Measurements from ENCODE around the gene ETFA.

The ETFA gene

DNA sequence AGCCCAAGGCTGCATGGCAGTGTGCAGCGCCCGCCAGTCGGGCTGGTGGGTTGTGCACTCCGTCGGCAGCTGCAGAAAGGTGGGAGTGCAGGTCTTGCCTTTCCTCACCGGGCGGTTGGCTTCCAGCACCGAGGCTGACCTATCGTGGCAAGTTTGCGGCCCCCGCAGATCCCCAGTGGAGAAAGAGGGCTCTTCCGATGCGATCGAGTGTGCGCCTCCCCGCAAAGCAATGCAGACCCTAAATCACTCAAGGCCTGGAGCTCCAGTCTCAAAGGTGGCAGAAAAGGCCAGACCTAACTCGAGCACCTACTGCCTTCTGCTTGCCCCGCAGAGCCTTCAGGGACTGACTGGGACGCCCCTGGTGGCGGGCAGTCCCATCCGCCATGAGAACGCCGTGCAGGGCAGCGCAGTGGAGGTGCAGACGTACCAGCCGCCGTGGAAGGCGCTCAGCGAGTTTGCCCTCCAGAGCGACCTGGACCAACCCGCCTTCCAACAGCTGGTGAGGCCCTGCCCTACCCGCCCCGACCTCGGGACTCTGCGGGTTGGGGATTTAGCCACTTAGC lies 29.6 kb upstream of the ETFA start:
- no peak for DNase-seq (ENCODE audit: low read depth in 2 of 2)

DNA sequence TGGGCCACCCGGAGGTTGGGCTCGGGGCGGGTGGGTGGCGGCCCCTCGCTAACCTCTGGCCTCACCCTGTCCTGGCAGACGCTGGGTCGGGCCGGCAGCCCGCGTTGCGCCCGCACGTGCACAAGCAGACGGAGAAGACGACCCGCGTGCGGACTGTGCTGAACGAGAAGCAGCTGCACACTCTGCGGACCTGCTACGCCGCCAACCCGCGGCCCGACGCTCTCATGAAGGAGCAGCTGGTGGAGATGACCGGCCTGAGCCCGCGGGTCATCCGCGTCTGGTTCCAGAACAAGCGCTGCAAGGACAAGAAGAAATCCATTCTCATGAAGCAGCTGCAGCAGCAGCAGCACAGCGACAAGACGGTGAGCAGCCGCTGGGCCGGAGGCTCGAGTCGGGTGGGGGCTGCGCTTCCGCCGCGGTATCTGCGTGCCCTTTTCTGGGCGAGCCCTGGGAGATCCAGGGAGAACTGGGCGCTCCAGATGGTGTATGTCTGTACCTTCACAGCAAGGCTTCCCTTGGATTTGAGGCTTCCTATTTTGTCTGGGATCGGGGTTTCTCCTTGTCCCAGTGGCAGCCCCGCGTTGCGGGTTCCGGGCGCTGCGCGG lies 29.0 kb upstream of the ETFA start:
- no peak for DNase-seq (ENCODE audit: low read depth in 2 of 2)

DNA sequence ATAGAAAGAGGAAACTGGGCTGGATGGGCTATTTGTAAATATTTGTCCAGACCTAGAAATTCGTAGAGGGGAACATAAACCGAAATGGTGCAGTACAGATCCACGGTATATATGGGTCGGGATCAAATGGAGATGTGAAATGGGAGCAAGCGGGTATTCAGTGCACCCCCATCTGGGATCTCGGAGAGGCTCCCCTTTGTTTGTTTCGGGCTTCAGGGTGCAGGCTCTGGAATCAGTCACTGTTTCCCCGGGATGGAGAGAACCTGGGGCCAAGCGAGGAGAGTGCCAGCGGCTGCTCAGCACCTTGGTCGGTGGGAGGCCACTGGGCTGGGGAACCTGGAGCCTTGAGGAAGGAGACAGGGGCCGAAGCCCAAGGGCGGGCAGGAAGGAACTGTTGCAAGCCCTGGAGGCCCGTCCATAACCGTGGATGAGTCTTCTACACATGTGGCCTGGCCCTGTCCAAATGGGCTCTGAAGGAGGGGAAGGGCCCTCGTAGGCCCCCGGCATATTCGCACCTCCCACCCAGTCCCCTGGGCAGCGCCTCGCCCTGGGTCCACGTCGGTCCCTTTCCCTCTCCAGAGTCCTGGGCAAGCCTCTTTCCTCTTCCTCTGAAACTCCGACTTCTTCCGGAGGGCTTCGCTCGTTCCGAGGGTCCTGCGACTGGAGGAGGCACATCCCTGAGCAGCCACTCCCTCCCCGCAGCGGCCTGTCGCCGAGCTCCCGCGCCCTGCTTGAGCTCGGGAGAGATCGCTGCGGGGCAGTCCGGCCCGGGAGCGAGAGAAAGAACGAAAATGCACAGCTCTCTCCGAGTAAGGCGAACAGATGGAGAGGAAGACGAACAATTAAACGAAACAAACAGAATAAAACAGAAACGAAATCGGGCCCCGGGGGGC lies 28.3 kb upstream of the ETFA start:
- no peak for DNase-seq (ENCODE audit: low read depth in 2 of 2)

DNA sequence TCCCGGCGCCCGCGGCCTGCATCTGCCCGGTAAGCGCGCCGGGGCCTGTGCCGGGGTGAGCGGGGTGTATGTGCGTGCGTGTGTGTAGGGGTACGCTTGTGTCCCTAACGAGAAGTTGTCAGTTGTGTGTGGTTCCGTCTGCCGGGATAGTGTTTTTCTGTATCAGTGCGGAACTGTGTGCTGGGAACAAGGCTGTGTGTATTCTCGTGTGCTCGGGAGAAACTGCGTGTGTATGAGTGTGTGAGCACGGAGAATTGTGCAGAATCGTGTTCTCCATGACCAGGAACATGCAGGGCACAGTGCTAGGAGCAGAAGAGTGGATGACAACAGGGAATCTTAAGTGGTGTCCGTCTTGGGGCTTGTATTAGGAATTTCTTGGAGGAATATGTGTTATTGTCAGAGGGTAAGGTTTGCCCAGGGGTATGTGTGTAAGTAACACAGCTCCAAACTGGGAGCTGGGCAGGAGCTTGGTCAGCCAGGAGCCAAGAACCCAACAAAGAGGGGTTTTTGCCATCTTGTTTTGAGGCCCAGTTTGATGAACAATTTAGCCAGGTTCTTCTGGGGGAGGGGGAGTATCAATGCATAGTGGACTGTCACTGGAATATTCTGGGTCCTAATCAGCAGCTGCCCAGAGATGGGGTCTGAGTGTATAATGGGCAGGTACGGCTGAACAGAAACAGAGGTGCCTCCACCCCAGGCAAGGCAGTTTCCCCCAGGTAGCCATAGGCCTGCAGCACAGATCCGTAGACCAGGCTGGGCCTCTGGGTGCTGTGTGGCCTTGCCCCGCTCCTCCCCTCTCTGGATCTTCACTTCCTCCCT lies 27.4 kb upstream of the ETFA start:
- no peak for DNase-seq (ENCODE audit: low read depth in 2 of 2)

DNA sequence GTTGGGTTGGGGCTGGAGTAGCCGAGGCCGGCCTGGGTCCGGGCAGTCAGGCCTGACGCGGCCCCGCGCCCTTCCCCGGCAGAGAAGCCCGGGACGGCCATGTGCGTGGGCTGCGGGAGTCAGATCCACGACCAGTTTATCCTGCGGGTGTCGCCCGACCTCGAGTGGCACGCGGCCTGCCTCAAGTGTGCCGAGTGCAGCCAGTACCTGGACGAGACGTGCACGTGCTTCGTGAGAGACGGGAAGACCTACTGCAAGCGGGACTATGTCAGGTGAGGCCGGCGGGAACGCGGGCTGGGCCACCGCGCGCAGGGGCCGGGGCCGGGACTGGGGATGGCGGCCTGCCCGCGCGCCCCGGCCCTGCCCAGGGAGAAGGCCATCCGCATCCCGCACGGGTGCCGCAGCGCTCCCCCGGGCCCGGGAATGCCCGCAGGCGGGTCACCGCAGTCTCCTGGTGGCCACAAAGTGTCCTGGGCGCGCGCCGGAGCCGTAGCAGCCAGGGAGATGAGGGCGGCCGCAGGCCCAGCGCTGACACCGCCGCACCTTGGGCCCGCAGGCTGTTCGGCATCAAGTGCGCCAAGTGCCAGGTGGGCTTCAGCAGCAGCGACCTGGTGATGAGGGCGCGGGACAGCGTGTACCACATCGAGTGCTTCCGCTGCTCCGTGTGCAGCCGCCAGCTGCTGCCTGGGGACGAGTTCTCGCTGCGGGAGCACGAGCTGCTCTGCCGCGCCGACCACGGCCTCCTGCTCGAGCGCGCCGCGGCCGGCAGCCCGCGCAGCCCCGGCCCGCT lies 26.6 kb upstream of the ETFA start:
- DNase-seq (ENCODE audit: low read depth in 2 of 2), result no peak

DNA sequence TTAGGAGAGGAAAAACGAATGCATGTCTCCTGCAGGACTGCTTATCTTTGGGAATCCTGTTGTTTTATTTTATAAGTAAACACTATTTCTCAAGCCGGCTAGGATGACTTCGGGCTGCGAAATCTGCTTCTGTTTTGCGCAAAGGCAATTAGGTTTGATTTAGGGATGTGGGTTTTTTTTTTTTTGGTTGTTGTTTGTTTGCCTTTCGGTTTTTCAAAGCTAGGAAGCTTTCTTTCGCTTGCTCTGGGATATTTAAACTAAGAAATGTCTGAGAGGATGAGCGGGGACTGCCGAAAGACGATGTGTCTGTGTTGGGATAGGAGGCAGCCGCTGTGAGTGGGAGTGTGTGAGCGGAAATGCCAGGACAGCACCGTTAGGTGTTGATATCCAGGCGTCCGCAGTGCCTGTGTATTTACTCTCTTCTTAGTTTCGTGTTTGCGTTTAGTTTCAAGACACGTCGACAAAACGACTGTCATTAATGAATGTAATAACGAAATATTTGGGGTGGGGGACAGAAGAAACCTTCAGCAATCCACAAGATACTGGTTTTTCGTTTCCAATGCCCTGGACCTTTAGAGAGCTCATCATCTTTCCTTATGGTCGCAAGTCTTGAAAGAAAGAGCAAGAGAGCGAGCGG lies 25.9 kb upstream of the ETFA start:
- DNase-seq (ENCODE audit: low read depth in 2 of 2), result no peak

DNA sequence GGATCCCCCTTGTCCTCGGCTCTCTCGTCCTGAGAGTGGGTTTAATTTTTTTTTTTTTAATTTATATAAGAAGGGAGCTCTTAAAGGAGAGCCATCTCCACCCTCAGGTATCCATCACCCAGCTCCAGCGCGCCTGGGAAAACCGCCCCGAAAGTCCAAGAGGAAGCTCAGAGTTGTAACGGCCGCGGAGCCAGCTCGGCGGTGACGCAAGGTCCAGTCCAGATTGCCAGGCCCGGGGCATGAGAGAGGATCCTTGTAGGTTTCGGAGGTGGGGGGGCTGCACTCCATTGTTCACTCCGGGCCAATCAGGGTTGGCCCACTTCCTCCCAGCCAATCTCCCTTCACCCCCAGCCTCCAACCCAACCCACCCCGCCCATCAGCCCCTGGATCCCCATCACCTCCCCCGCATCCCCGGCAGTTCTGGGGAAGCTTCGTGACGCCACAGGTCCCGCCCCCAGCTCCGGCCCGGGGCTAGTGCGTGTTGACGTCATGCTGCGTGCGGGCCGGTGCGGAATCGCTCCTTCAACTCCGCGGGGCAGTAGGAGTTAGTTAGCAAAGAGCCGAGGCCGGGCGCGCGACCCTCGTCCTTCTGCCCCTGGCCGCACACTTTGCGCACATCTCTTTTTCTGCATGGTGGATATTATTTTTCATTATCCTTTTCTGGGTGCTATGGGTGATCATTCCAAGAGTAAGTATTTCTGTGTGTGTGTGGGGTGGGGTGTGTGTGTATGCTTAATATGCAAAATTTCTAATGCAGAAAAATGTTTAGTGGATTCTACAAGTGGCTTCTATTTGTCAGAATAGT lies 25.2 kb upstream of the ETFA start, which contains the start of gene ISL2:
Gene ISL2 (plus strand): TSS at position 520 of the 805 bp plus-strand sequence. CDS start 111 bp downstream, at position 631.
- peak; percentile 50 to 54 for DNase-seq (ENCODE audit: low read depth in 2 of 2)

DNA sequence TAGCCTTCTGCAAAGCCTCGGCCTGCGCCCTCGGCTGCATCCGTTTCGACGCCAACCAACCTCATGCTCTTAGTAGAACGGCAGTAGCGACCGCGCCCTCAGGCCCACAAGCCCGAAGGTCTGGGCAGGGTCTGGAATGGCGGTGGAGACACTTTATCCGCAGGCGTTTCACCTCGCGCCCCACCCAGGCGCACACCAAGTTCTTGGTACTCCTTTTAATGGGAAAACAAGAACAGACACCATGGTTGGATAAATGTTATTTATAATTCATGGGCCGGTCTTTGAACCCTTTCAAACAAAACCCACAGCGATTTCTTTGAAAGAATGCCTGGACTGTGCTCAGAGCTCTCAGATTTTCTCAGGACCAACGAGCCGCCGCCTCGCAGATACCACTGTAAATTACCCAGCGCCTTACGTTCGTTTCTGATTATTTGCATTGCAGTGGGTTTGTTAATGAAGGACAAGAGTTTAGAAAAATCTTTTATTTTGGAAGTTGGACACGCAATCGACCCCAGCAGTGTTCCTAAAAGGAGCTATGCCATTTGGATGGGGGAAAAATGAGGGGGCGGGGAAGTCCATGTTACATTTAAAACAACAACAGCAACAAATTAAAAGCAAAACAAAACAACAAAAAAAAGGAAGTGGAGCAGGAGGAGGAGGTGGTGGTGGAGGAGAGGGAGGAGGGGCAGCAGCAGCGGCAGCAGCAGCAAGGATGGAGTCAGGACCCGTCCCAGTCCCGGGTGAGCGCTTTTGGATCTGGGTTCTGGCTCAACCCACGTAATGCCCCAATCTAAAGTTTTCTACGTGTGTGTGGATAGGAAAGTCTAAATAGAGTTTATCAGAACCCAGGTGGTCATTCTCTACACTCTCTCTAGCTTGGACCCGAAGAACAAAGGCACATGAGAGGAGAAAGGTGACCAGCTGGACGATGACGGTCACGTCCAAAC lies 24.3 kb upstream of the ETFA start:
- no peak for DNase-seq (ENCODE audit: low read depth in 2 of 2)

DNA sequence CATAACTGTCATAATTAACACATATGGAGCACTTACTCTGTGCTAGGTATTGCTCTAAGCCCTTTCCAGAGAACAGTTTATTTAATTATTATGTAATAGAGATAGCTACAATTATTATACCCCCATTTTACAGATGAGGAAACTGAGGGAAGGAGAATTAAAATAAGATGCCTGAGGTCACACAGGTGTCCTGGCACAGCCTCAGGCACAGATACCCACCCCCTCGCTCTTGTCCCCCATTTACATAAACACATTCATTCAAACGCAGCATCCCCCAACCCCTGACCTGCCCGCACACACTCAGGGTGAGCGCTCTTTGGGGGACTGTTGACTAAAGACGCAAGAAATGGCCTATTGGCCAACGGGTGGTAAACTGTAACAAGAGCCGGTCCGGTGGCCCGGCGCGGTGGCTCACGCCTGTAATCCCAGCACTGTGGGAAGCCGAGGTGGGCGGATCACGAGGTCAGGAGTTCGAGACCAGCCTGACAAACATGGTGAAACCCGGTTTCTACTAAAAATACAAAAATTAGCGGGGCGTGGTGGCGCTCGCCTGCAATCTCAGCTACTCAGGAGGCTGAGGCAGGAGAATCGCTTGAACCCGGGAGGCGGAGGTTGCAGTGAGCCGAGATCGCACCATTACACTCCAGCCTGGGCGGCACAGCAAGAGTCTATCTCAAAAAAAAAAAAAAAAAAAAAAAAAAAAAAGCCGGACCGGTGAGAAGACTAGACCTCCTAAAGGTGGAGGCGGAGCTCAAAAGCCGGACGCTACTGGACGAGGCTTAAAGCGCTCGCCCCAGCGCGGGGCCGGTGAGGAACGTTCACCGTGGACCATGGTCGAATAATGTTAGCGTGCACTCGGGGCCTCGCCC lies 23.4 kb upstream of the ETFA start:
- DNase-seq (ENCODE audit: low read depth in 2 of 2), result no peak

DNA sequence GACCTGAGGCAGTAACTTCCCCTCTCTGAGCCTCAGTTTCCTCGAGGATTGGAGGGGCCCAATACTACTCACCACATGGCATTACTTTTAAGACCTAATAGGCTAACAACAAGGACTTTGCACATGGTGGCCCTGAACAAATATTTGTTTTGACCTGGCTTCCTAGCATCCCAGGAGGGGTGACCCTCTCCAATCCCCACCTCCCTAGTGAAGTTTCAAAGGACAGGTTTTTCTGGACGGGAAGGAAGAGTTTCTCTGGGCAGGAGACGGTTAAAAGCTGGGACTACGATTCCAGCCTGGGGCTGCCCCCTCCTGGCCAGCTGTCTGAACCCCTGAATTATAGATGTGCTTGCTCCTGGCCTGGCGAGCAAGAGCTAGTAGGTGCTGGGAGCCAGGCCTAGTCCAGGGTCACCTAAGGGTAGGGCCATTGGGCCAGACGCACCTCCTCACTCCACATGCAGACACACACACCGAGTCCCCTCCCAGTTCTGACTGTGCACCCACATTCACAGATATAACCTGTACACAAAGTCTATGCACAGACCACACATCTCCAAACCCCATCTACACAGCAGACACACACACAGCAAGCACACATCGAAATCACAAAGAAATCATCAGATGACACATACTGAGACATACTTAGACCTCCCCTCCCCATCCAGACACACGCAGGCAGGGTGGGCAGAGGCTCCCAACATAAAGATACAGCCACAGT lies 22.6 kb upstream of the ETFA start:
- no peak for DNase-seq (ENCODE audit: low read depth in 2 of 2)

DNA sequence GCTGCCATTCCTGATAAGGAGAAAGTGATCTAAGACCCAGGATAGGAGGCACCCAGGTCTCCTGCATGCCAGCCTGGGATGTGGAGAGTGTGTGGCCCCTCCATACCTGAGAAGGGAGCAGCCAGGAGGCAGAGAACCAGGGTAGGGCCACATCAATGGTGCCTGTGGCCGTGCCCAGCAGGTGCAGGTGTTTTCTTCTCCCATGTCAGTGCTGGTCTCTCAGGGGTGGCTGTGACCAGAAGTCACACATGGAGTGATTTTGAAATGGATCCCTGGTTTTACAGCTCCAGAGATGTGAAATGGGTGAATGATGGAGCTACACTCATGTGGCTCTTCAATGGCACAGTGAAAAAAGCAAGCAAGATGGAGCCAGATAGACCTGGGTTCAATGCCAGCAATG lies 22.0 kb upstream of the ETFA start:
- DNase-seq (ENCODE audit: low read depth in 2 of 2), result no peak

DNA sequence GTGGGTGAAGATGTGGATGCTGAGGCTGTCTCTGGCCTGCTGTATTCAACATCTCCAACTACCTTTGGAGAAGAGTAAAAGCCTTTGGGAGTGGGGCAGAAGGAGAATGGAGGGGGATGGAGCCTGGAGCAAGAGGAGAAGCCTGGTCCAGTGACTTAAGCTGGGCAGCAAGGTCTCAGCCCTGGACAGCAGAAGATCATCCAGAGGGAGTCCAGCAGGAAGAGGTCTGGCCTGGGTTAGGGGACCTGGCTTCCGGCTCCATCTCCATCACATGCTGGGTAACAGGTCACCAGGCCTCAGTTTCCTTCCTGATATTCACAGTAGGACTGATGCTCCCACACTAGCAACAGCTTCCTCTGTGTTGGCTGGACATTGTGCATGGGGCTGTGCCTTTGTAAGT lies 21.5 kb upstream of the ETFA start:
- no peak for DNase-seq (ENCODE audit: low read depth in 2 of 2)

DNA sequence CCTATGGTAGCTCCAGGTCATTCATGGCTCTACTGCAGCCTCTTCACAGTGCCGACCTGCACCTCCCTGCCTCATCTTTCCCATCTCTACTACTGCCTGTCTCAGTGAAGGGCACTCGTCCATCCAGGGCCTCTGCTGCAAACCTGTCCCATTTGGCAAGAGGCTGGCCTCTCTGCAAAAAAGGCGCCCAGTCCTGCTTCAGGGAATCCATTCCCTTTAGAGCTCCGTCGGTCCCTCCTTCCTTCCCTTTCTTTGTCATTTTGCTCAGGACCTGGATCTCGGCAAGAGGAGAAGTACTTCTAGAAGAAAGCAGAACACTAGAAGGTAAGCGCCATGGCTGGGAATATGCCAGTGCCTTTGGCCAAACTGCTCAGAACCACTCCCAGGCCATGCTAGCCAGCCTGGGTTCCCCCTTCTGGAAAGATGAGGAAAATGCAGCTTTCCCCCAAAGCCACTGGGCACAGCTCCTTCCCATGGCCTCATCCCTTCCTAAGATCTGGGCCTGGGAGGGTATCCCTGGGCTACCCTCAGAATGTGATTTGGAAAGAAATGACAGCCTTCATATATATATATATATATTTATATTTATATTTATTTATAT lies 18.9 kb upstream of the ETFA start:
- DNase-seq (ENCODE audit: low read depth in 2 of 2), result no peak

DNA sequence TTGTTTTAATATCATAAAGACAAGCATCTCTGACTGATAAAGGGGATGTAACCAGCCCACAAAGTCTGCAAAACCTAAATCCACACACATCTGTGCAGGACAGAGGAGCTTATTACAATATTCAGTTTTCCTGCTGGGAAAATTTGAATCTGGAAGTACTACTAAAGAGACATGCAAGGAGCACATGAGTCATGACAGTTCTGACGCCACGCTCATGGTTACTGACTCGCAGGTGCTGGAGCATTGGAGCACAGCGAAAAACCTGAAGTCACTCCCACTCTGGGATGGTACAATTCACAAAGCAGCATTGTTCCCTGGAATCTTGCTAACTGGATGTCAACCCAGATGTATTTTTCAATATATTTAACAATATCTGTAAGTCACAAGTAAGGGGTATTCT lies 17.7 kb upstream of the ETFA start:
- no peak for DNase-seq (ENCODE audit: low read depth in 2 of 2)

DNA sequence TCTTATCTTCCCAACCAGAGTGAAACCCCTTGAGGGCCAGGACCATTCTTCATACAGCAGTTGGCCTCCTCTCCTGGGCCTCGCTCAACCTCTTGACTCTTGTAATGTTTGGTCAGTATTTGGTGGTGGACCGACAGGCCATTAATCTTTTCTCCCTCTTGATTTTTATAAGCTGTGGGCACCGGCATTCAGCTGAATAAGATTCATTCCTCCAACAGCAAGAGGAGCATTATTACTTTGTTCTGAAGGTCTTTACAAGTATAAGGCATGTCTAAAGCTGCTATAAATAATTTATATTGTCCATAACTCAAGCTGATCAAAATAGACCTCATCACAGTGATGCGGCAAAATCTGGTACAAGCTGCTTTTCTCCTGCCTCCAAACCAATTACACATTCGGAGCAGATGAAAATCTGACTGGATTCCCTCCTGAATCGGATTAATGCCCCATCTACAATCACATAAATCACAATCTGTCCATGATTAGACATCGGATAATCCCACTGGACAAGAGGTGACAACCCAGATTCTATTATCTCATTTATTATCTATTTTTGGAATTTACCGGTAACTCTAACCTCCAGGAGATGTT lies 16.9 kb upstream of the ETFA start:
- DNase-seq (ENCODE audit: low read depth in 2 of 2), result no peak

Data from fibroblast of skin of left biceps (primary cell).